ENCODE results near the gene C2orf92.
"Not testable (repeated sequence)": the region's sequence is repeated elsewhere in the genome, so short reads cannot be mapped to it uniquely, and the experiment has no call there.

Gene C2orf92

DNA sequence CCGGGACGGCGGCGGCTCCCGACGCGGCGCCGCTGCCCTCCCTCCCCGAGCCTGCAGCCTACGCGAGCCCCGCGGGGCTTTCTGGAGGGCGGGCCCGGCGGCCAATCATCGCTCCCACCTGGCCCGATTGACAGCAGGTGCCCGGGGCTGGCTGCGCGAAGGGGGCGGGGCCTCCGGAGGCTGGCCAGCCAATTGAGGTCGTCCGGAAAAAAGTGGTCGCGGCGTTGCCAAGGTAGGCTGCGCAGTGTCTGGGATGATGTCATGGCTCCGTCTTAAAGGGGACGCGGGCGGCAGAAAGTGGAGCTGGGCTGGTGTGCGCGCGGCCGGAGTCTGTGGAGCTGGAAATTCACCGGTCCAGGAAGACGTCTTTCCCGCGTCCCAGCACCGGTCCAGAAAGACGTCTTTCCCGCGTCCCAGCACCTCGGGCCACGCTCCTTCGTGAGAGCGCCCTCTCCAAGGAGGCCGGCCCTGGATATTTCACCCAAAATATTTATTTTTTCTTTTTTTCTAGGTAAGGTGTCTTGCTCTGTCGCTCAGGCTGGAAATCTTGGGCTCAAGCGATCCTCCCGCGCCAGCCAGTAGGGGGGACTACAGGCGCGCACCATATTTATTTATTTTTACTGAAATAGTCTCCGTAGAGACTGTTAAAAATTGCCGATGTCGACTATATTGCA lies 5.4 kb upstream of the C2orf92 start, which contains the start of gene ACTR1B:
Gene ACTR1B, minus strand, starts transcription at position 83 of the 674 bp plus-strand sequence. CDS start 154 bp downstream, outside the sequence.
- DNase-seq (ENCODE audit: low spot score), result peak; percentile 99
- no peaks in the 10 kb centered on the region for H3K27me3 Mint-ChIP-seq (ENCODE audit: low read depth)
- H3K27ac Mint-ChIP-seq, result peak within 1 kb of the TSS; percentile 97
- peak within 1 kb of the TSS; percentile 94 for H3K4me3 Mint-ChIP-seq
- peaks cover 23% of the 10 kb centered on the region for H3K4me1 Mint-ChIP-seq (ENCODE audit: low read depth)
- no peaks in the 10 kb centered on the region for H3K9me3 Mint-ChIP-seq
- peaks cover 19% of the 10 kb centered on the region for H3K36me3 Mint-ChIP-seq (ENCODE audit: low read depth)

DNA sequence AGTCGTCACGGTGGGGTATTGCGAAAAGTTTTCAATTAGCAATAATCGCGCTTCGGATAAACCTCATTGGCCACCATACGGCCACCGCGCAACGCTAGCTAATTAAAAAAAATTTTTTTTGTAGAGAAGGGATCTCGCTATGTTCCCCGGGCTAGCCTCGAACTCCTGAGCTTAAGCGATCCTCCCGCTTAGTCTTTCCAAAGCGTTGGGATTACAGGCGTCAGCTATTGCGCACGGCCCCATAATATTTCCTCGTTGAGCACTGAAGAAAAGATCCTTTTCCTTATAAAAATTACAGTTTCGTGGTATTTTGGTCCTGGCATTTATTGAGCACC lies 4.9 kb upstream of the C2orf92 start:
- Mint-ChIP-seq H3K4me1 (ENCODE audit: low read depth) (peaks cover 23% of the 10 kb centered on the region), H3K4me3 (peak overlapping the region; percentile 90), H3K36me3 (ENCODE audit: low read depth) (peaks cover 19% of the 10 kb centered on the region), H3K27ac (peak overlapping the region; percentile 97), H3K27me3 (ENCODE audit: low read depth) (no peaks in the 10 kb centered on the region), H3K9me3 (no peaks in the 10 kb centered on the region)
- DNase-seq (ENCODE audit: low spot score), result no peak

DNA sequence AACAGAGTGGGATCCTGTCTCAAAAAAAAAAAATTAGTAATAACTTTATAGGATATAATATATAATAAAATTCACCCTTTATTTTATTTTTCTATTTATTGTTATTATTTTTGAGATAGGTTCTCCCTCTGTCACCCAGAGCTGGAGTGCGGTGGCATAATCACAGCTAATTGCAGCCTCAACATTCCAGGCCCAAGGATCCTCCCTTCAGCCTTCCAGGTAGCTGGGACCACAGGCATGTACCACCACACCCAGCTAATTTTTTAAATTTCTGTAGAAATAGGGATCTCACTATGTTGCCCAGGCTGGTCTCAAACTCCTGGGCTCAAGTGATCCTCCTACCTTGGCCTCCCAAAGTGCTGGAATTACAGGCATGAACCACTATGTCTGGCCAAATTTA lies 958 bp downstream of the C2orf92 start:
- H3K4me1 Mint-ChIP-seq (ENCODE audit: low read depth), result peaks cover 14% of the 10 kb centered on the region
- no peaks in the 10 kb centered on the region for H3K9me3 Mint-ChIP-seq
- DNase-seq (ENCODE audit: low spot score), result no peak
- no peaks in the 10 kb centered on the region for H3K27me3 Mint-ChIP-seq (ENCODE audit: low read depth)
- peaks cover 2% of the 10 kb centered on the region for H3K36me3 Mint-ChIP-seq (ENCODE audit: low read depth)
- H3K4me3 Mint-ChIP-seq, result no peak overlapping the region
- no peak overlapping the region for H3K27ac Mint-ChIP-seq

DNA sequence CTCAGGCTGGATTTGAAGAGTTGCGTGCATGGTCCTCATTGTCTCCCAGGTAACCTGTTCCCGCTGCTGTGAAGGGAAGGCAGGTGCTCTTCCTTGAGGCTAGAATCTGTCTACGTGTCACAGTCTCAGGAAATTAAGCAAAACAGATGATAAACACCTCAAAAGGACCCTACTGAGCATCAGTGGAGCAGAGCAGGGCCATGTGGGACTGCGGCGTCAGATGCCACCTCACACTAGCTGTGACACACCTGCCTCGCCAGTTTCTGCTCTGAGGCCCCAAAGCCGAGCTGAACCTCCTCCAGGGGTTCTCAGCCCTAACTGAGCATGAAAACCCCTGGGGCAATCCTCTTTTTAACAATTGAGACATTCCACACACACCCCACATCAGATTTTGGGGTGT lies 2.0 kb downstream of the C2orf92 start:
- Mint-ChIP-seq H3K36me3 (ENCODE audit: low read depth) (peaks cover 2% of the 10 kb centered on the region), H3K9me3 (no peaks in the 10 kb centered on the region), H3K4me1 (ENCODE audit: low read depth) (peaks cover 14% of the 10 kb centered on the region), H3K27me3 (ENCODE audit: low read depth) (no peaks in the 10 kb centered on the region), H3K27ac (no peak overlapping the region), H3K4me3 (no peak overlapping the region)
- no peak for DNase-seq (ENCODE audit: low spot score)

DNA sequence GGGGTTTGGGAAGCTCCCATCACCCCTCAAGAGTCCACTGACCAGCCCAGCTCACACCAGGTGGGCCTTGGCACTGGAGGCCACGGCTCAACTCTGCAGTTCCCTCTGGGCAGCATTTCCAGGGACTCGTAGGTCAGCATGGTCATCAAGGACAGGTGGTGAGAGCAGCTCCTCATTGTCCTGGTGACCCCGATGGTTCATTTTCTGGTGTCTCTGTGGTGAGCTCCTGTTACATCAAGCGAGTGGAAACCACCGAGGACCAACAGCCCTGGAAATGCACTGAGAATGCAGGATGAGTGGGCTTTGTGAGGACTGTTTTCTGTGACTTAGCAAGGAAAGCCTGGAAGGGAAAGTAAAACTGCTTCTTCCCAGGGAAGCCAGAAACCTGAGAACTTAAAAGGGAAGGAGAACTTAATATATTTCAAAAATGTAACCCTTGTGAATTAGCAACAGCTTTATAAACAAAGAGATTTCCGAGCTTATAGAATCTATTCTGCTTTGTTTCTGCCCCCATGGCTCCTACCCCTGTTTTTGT lies 3.2 kb downstream of the C2orf92 start:
- H3K27me3 Mint-ChIP-seq (ENCODE audit: low read depth); H3K9me3 Mint-ChIP-seq: not testable (repeated sequence)
- peak overlapping the region; percentile 34 for H3K27ac Mint-ChIP-seq

DNA sequence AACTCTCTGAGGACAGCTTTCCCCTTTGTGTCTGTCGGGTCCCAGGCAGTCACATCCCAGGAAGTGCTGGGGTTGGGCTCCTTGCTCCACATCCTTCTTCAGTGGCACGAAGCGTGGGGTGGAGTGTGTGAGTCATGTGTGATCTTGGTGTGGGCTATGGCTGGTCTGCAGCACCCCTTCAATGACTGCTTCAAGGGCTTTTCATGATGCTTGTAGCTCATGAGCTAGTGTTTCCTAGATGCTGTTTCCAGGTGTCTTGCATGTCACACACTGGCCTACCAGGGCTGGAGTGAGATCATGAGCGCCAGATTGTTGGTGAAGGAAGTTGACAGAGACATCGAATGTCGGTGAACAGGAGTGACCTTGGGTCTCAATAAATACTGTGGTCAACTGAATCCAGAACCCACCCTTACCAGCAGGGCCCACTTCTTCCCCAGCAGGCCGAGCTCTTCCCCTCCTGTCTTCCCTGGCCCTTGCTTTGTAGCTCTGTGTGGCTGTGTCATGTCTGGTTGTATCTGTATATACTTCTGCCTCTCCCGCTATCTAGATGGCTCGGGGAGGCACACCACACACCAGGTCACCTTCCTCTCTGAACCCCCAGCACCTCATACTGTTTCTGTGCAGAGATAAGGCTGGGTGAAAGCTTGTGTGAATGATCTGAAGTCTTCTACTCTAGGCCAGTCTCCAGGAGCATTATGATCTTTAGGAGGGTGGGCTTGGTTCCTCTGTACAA lies 3.8 kb downstream of the C2orf92 start:
- peak; percentile 57 for DNase-seq (ENCODE audit: low spot score)
- no peaks in the 10 kb centered on the region for H3K9me3 Mint-ChIP-seq
- H3K27ac Mint-ChIP-seq, result peak overlapping the region; percentile 34
- H3K4me1 Mint-ChIP-seq (ENCODE audit: low read depth), result peaks cover 19% of the 10 kb centered on the region
- H3K4me3 Mint-ChIP-seq, result no peak overlapping the region
- H3K27me3 Mint-ChIP-seq (ENCODE audit: low read depth), result peaks cover under 1% of the 10 kb centered on the region
- no peaks in the 10 kb centered on the region for H3K36me3 Mint-ChIP-seq (ENCODE audit: low read depth)

More for the DNA sequence above, 3.2 kb downstream of the C2orf92 start:
- H3K4me3 Mint-ChIP-seq; DNase-seq (ENCODE audit: low spot score); H3K36me3 Mint-ChIP-seq (ENCODE audit: low read depth): not testable (repeated sequence)
- H3K4me1 Mint-ChIP-seq (ENCODE audit: low read depth), result peaks cover 16% of the 10 kb centered on the region

DNA sequence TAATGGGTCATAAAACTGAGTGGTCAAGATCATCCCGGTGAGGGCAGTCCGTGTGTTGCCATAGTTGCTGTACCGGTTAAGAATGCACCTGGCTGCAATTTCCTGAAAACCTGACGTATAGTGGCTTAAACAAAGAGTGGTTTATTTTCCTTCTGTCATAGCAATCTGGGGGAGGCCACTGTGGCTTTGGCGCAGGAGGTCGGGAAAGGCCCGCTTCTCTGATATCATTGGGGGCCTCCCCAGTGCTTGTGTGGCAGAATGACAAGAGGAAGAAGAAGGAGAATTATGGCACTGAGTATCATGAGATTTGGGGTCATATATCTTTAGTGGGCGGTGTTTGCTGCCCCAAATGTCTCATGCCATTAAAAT lies 4.4 kb downstream of the C2orf92 start:
- Mint-ChIP-seq H3K9me3 (no peaks in the 10 kb centered on the region), H3K4me3 (no peak overlapping the region), H3K27ac (no peak overlapping the region), H3K36me3 (ENCODE audit: low read depth) (no peaks in the 10 kb centered on the region), H3K4me1 (ENCODE audit: low read depth) (peaks cover 20% of the 10 kb centered on the region), H3K27me3 (ENCODE audit: low read depth) (peaks cover 1% of the 10 kb centered on the region)
- peak; percentile 61 for DNase-seq (ENCODE audit: low spot score)

DNA sequence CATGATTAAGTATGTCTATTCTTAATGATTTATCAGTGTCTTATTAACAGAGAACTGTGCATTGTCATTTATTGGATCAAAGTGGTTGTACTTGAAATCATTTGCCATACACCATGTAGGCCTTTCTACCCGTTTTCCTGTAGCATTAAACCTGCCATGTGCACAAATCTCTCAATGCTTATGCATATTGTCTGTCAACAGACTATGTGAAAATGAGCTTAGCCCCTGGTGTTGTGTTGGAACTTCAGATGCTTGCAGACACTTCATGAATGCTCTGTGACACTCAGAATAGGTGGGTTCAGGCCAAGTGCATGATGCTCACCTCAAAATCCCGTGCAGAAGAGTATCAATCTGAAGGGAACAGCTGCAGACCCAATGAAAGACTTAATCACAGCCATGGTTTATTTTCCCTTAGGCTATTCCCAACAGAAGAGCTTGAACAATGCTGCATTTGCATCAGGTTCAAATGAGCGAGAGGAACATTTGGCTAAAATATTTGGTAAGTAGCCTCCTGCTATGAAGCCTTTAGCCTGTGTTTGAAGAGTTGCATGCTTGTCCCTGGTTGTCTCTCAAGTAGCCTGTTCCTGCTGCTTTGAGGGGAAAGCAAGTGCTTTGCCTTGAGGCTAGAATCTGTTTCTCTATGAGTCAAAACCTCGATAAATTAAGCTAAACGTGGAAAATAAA lies 6.1 kb downstream of the C2orf92 start:
- H3K36me3 Mint-ChIP-seq (ENCODE audit: low read depth), result no peaks in the 10 kb centered on the region
- no peak for DNase-seq (ENCODE audit: low spot score)
- peaks cover 20% of the 10 kb centered on the region for H3K4me1 Mint-ChIP-seq (ENCODE audit: low read depth)
- no peaks in the 10 kb centered on the region for H3K9me3 Mint-ChIP-seq
- peaks cover 1% of the 10 kb centered on the region for H3K27me3 Mint-ChIP-seq (ENCODE audit: low read depth)
- H3K27ac Mint-ChIP-seq, result no peak overlapping the region
- H3K4me3 Mint-ChIP-seq, result no peak overlapping the region

DNA sequence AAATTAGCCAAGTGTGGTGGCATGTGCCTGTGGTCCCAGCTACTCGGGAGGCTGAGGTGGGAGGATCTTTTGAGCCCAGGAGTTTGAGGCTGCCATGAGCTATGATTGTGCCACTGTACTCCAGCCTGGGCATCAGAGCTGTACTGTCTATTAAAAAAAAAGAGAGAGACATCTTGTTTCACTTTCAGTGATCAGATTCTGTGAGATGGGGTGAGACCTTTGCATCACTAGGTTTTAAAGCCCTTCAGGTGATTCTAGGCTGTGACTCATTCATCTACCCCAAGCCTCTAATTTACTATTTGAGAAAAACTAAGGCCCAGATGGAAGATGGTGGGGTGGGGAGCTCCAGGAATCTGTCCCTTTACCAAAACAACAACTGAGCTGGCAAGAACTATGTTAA lies 7.1 kb downstream of the C2orf92 start:
- Mint-ChIP-seq H3K27me3 (ENCODE audit: low read depth) (peaks cover 1% of the 10 kb centered on the region), H3K27ac (no peak overlapping the region), H3K4me3 (no peak overlapping the region), H3K4me1 (ENCODE audit: low read depth) (peaks cover 20% of the 10 kb centered on the region), H3K9me3 (no peaks in the 10 kb centered on the region), H3K36me3 (ENCODE audit: low read depth) (no peaks in the 10 kb centered on the region)
- DNase-seq (ENCODE audit: low spot score), result no peak

DNA sequence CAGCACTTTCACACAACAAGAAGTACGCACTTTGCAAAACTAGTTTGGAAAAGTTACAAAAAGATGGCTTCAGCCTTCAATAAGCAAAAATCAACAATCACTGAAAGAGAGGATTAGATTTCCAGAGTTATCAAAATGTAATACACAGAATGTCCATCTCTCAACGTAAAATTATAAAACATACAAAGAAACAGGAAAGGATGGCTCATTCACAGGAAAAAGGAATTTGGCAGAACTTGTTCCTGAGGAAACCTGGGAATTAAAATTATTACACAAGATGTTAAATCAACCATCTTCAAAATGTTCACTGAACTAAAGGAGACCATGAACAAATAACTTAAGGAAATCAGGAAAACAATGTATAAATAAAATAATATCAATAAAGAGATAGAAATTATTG lies 8.0 kb downstream of the C2orf92 start:
- Mint-ChIP-seq H3K27me3 (ENCODE audit: low read depth) (peaks cover 1% of the 10 kb centered on the region), H3K9me3 (no peaks in the 10 kb centered on the region), H3K4me1 (ENCODE audit: low read depth) (peaks cover 20% of the 10 kb centered on the region), H3K36me3 (ENCODE audit: low read depth) (no peaks in the 10 kb centered on the region), H3K27ac (no peak overlapping the region), H3K4me3 (no peak overlapping the region)
- DNase-seq (ENCODE audit: low spot score), result no peak

DNA sequence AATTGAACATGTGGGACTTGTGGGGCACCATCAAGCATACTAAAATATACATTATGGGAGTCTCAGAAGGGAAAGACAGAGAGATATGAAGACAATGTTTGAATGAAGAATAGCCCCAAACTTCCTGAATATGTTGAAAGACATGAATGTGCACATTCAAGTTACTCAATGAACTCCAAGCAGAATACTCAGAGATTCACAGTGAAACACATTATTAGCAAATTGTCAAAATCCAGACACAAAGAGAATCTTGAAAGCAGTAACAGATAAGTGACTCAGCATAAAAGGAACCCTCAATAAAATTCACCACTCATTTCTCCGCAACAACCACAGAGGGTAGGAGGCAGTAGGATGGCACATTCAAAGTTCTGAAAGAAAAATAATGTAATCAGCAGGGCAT lies 8.8 kb downstream of the C2orf92 start:
- no peaks in the 10 kb centered on the region for H3K36me3 Mint-ChIP-seq (ENCODE audit: low read depth)
- DNase-seq (ENCODE audit: low spot score), result no peak
- H3K4me1 Mint-ChIP-seq (ENCODE audit: low read depth), result peaks cover 15% of the 10 kb centered on the region
- H3K27me3 Mint-ChIP-seq (ENCODE audit: low read depth), result peaks cover 1% of the 10 kb centered on the region
- H3K27ac Mint-ChIP-seq, result no peak overlapping the region
- H3K9me3 Mint-ChIP-seq, result no peaks in the 10 kb centered on the region
- no peak overlapping the region for H3K4me3 Mint-ChIP-seq

DNA sequence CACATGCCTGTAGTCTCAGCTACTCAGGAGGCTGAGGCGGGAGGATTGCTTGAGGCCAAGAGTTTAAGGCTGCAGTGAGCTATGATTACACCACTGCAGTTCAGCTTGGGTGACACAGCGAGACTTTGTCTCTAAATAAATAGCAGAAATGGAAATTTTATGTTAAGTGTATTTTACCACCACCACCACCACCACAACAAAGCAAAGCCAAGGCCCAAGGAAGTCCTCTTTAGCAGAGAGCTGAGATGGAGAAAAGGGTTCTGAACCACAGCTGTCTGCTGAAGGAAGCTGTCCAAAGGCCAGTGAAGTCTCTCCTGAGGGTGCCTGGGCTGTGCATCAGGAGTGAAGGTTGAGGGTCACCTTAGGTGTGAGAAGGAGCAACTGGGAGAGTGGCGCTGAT lies 17.7 kb downstream of the C2orf92 start:
- not testable (repeated sequence) for H3K27me3 Mint-ChIP-seq (ENCODE audit: low read depth); DNase-seq (ENCODE audit: low spot score); H3K9me3 Mint-ChIP-seq; H3K4me3 Mint-ChIP-seq; H3K36me3 Mint-ChIP-seq (ENCODE audit: low read depth); H3K27ac Mint-ChIP-seq
- H3K4me1 Mint-ChIP-seq (ENCODE audit: low read depth), result peaks cover 14% of the 10 kb centered on the region

DNA sequence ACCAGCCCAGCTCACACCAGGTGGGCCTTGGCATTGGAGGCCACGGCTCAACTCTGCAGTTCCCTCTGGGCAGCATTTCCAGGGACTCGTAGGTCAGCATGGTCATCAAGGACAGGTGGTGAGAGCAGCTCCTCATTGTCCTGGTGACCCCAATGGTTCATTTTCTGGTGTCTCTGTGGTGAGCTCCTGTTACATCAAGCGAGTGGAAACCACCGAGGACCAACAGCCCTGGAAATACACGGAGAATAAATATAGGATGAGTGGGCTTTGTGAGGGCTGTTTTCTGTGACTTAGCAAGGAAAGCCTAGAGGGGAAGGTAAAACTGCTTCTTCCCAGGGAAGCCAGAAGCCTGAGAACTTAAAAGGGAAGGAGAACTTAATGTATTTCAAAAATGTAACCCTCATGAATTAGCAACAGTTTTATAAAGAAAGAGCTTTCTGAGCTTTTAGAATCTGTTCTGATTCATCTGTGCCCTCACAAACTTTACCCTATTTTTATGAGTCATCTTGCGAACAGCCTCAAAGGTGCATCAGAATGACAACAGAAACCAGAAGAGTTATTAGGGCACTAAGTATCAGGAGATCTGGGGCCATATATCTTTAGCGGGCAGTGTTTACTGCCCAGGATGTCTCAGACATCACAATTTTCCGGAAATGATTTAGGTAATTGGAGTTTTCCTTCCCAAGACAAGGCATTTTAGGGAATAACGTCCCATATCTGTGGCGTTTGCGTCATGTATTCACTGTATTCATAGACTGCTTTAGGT lies 18.7 kb downstream of the C2orf92 start:
- no peak for DNase-seq (ENCODE audit: low spot score)
- Mint-ChIP-seq H3K4me3 (no peak overlapping the region), H3K36me3 (ENCODE audit: low read depth) (no peaks in the 10 kb centered on the region), H3K27me3 (ENCODE audit: low read depth) (no peaks in the 10 kb centered on the region), H3K9me3 (no peaks in the 10 kb centered on the region), H3K4me1 (ENCODE audit: low read depth) (peaks cover 14% of the 10 kb centered on the region), H3K27ac (peak overlapping the region; percentile 38)

Data from T-helper 2 cell treated with Interferon-gamma antibody and Interleukin-4, amounts not matched to agents 5 μg/mL and 100 μg/mL, for 36 hours (primary cell).